Smooth muscle cell (in vitro differentiated cells): ENCODE data around the gene RASD2. TPM values are rescaled to one million over a fixed set of nuclear protein-coding genes. Genes with fewer than 3 reads are reported as not detected.
A peak's percentile ranks its signal among the peaks of the same experiment; 100 is the strongest.

Experiments used
- DNase-seq: peaks from one replicate; lab custom pipeline; 2025; ENCODE audit not compliant: unreplicated experiment; lab: John Stamatoyannopoulos, UW
- H2AFZ ChIP-seq: fragments of 200-600 bp; sonication (generic); 2 replicates; pipeline ENCODE4 v1.6.0; 2016; ENCODE audit warnings: antibody characterized with exemption, low read depth, mild to moderate bottlenecking
- H3F3A ChIP-seq: fragments of 200-600 bp; sonication (generic); 2 replicates; pipeline ENCODE4 v1.6.0; 2017; ENCODE audit warnings: antibody characterized with exemption, low read depth
- H3K27ac ChIP-seq: fragments of 200-600 bp; sonication (generic); 2 replicates; pipeline ENCODE4 v1.5.1; 2016; ENCODE audit warnings: low read depth, mild to moderate bottlenecking
- H3K27me3 ChIP-seq: fragments of 200-600 bp; sonication (generic); 2 replicates; pipeline ENCODE4 v1.6.1; 2016; ENCODE audit warnings: low read depth, mild to moderate bottlenecking
- H3K36me3 ChIP-seq: fragments of 200-600 bp; sonication (generic); 2 replicates; pipeline ENCODE4 v1.5.1; 2016; ENCODE audit warnings: low read depth
- H3K4me1 ChIP-seq: fragments of 200-600 bp; sonication (generic); 2 replicates; pipeline ENCODE4 v1.5.1; 2016; ENCODE audit warnings: low read depth
- H3K4me2 ChIP-seq: fragments of 200-600 bp; sonication (generic); 2 replicates; pipeline ENCODE4 v1.6.0; 2016; ENCODE audit warnings: mild to moderate bottlenecking
- H3K4me3 ChIP-seq: fragments of 200-600 bp; sonication (generic); 2 replicates; pipeline ENCODE4 v1.5.1; 2016; ENCODE audit warnings: mild to moderate bottlenecking
- H3K79me2 ChIP-seq: fragments of 200-600 bp; sonication (generic); 2 replicates; pipeline ENCODE4 v1.6.0; 2016; ENCODE audit warnings: low read depth, mild to moderate bottlenecking
- H3K9ac ChIP-seq: fragments of 200-600 bp; sonication (generic); 2 replicates; pipeline ENCODE4 v1.6.0; 2016; ENCODE audit warnings: low read depth
- H3K9me3 ChIP-seq: fragments of 200-600 bp; sonication (generic); replicated peaks from 2 replicates; pipeline ENCODE4 v1.5.1; 2016; ENCODE audit warnings: low read depth
- H4K20me1 ChIP-seq: fragments of 200-600 bp; sonication (generic); 2 replicates; pipeline ENCODE4 v1.6.0; 2016; ENCODE audit warnings: low read depth
- CTCF ChIP-seq: fragments of 200-600 bp; sonication (generic); IDR thresholded peaks from 2 replicates; pipeline ENCODE4 v1.5.1; 2017; ENCODE audit warnings: borderline replicate concordance, mild to moderate bottlenecking, antibody characterized with exemption; ENCODE audit not compliant: insufficient read depth, poor library complexity, severe bottlenecking
- WGBS: methylation state at CpG from one replicate; pipeline ENCODE4 v1.1.7; 2016; ENCODE audit warnings: low lambda C conversion rate; 5-methylcytosine and 5-hydroxymethylcytosine counted together
- polyA plus RNA-seq: library from polyadenylated mRNA; unstranded; fragments of >200 nt; fragmentation: Nextera tagmentation; extraction: Ambion mirVana; gene quantifications from 2 replicates; pipeline ENCODE4 v1.2.1, GENCODE V29; 2016
- total RNA-seq: library from RNA; depleted of rRNA; stranded (reverse); fragments of >200 nt; gene quantifications from 2 replicates; pipeline ENCODE4 v1.2.3, GENCODE V29; 2014

The RASD2 gene
- total and polyA plus RNA-seq, 2 experiments from 2014 or later: 0.27 TPM; not detected in 1

DNA sequence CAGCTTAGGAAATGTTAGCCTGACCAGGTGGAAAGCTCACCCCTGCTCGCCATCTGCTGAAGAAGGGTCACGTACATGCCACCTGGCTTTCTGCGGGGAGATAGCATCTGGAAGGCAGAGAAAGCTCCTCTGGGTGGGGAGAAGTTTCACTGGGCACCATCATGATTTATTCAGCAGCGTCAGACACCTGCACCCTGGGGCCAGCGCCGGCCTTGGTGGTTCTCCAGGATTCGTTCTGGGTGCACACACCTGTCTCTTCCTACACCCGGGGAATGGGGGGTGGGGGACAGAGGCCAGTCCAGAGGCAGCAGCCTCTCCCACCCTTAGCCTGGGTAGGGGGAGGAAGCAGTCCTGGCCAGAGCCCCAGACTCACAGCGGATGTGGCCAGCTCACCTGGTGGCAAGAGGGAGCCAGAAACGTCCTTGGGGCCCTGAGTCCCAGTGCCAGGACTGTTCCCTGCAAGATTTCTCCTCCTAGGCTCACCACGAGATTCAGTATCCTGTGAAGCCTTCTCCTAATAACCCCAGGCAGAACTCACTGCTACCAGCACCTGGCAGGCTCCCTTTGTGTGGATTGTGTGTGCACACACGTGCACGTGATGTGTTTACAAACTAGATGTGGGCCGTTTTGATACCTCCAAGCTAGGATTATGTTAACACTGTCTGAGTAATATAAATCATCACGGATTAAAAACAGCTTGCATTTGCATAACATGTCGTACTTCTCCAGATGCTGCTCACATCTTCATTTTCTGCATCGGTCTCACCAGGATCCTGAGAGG, 17.3 kb upstream of the RASD2 start:
- Histone ChIP-seq H3K27me3 (peaks cover 11% of the 10 kb centered on the region), H3K4me2 (no peak overlapping the region), H3K4me3 (no peak overlapping the region), H3K9ac (no peak overlapping the region), H4K20me1 (no peaks in the 10 kb centered on the region), H3K9me3 (no peaks in the 10 kb centered on the region), H3K79me2 (no peaks in the 10 kb centered on the region), H3K27ac (no peak overlapping the region), H2AFZ (no peak overlapping the region), H3F3A (no peaks in the 10 kb centered on the region), H3K4me1 (peaks cover under 1% of the 10 kb centered on the region), H3K36me3 (no peaks in the 10 kb centered on the region)
- TF ChIP-seq CTCF: no peak
- no peak for DNase-seq
- 84% methylated on average over 17 of the region's 17 CpGs for WGBS

DNA sequence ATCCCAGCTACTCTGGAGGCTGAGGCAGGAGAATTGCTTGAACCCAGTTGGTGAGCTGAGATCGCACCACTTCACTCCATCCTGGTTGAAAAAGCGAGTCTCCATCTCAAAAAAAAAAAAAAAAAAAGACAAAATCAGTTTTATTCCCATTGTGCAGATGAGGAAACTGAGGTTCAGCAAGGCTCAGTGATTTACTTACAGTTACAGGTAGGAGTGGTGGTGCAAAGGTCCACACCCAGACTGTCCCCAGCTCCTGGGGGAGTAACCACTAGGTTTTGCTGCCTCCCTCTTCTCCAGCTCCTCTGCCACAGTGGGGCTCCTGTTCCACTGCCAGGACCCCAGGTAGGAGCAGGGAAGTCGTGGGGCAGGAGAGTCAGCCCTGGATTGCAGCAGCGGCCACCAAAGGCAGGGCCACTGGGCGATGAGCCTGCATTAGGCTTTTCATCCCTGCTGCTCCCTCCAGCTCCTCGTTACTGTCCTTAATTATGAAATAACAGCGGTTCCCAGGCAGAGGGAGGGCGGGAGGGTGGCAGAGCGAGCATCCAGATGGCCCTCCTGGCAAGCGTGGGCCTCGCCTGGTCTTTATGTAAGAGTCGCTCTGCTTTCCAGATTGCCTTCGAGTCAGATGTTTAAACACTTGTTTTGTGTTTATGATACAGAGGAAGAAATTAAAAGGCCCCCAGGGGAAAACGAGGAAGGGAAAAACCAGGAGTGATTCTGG, 15.5 kb upstream of the RASD2 start:
- TF ChIP-seq CTCF: no peak
- WGBS: 53% methylated on average over 14 of the region's 14 CpGs
- peak; percentile 33 for DNase-seq

DNA sequence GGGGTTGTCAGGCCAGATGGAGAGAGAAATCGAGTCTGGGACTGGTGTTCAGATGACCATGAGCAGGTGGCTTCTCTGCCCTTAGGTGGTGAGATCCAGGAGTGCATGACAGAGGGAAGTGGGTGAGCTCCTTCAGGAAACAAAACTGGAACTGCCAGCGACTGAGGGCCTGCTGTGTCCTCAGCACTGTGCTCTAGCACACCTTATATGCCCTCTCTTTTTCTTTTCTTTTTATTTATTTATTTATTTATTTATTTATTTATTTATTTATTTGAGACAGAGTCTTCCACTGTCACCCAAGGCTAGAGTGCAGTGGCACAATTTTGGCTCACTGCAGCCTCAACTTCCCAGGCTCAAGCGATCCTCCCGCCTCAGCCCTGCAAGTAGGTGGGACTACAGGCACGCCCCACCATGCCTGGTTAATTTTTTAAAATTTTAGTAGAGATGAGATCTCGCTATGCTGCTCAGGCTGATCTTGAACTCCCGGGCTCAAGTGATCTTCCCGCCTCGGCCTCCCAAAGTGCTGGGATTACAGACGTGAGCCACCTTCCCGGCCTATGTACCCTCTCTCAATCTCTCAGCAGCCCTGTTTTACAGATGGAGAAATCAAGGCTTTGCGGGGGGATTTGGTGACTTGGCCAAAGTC, 14.8 kb upstream of the RASD2 start:
- Histone ChIP-seq H3K9me3 (no peaks in the 10 kb centered on the region), H3K4me3 (no peak overlapping the region), H3F3A (no peaks in the 10 kb centered on the region), H3K27ac (no peak overlapping the region), H2AFZ (no peak overlapping the region), H3K27me3 (peaks cover 11% of the 10 kb centered on the region), H3K4me2 (no peak overlapping the region), H4K20me1 (no peaks in the 10 kb centered on the region), H3K4me1 (no peaks in the 10 kb centered on the region), H3K79me2 (no peaks in the 10 kb centered on the region), H3K9ac (no peak overlapping the region), H3K36me3 (no peaks in the 10 kb centered on the region)
- DNase-seq: no peak
- no peak for TF ChIP-seq CTCF
- WGBS: 90% methylated on average over 12 of the region's 12 CpGs

More for the DNA sequence above, 15.5 kb upstream of the RASD2 start:
- Histone ChIP-seq H3K9me3 (no peaks in the 10 kb centered on the region), H3K36me3 (no peaks in the 10 kb centered on the region), H3K4me2 (no peak overlapping the region), H3K27ac (no peak overlapping the region), H3F3A (no peaks in the 10 kb centered on the region), H3K9ac (no peak overlapping the region), H2AFZ (no peak overlapping the region), H3K27me3 (peaks cover 11% of the 10 kb centered on the region), H4K20me1 (no peaks in the 10 kb centered on the region), H3K4me1 (no peaks in the 10 kb centered on the region), H3K79me2 (no peaks in the 10 kb centered on the region), H3K4me3 (no peak overlapping the region)
